ENCODE data around the gene NR3C1.

DNA sequence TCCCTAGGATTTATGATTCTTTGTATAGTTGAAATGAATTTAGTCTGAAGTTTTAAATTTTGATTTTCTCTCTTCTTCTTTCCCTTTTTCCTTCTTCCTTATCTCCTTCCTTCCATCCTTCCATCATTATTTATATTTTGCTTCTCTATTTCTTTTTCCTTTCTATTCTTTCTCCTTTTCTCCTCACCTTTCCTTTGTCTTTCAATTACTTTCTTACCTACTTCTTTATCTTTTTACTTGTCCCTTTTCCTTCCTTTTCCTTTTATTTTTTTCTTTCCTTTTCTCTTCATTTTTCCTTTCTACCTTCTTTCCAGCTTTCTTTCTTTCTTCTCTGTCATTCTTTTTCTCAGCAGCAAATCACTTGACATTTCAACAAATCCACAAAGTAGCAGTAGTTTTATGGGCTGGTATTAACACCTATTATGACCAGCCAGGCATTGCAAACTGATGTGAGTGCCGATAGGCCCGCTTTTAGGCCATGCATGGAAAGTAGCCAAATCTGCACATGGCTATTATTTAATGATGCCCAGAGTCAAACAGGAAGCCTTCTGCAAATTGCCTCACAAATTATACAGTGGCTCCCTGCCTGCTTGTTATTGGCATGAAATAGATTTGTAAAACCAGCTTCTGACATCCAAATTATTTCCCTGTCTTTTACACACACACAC, 37.1 kb upstream of the NR3C1 start:
- TF ChIP-seq, protein P1, sequence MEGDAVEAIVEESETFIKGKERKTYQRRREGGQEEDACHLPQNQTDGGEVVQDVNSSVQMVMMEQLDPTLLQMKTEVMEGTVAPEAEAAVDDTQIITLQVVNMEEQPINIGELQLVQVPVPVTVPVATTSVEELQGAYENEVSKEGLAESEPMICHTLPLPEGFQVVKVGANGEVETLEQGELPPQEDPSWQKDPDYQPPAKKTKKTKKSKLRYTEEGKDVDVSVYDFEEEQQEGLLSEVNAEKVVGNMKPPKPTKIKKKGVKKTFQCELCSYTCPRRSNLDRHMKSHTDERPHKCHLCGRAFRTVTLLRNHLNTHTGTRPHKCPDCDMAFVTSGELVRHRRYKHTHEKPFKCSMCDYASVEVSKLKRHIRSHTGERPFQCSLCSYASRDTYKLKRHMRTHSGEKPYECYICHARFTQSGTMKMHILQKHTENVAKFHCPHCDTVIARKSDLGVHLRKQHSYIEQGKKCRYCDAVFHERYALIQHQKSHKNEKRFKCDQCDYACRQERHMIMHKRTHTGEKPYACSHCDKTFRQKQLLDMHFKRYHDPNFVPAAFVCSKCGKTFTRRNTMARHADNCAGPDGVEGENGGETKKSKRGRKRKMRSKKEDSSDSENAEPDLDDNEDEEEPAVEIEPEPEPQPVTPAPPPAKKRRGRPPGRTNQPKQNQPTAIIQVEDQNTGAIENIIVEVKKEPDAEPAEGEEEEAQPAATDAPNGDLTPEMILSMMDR (IDR thresholded peaks at IDR 0.05; ENCODE audit: poor library complexity, severe bottlenecking) = no peak
- no peak for TF ChIP-seq EZH2 (IDR thresholded peaks at IDR 0.05; ENCODE audit: borderline replicate concordance, insufficient read depth, low read length, poor library complexity, severe bottlenecking)
- no peak for TF ChIP-seq EP300 (conservative IDR thresholded peaks at IDR 0.05; ENCODE audit: poor library complexity, severe bottlenecking)

Measured in neural cell (in vitro differentiated cells).